GM18861 (cell line): ENCODE measurements around the gene PCDHGC4.
A peak's percentile ranks its signal among the peaks of the same experiment; 100 is the strongest.

Experiments used
- ATAC-seq: cut with Tn5 transposase; IDR thresholded peaks from one replicate; pipeline ENCODE4 v1.9.1; 2021; ENCODE audit not compliant: unreplicated experiment

PCDHGC4 gene

GRCh38 chr5:141484641-141485311, at the start of gene PCDHGC4:
Gene PCDHGC4 (plus strand): TSS chr5:141485030. CDS start chr5:141485174, 144 bp downstream.
- no peak for ATAC-seq

GRCh38 chr5:141437221-141437620, 47.6 kb upstream of the PCDHGC4 start:
- ATAC-seq = no peak

GRCh38 chr5:141439411-141440141, 45.3 kb upstream of the PCDHGC4 start:
- no peak for ATAC-seq

- no peak for ATAC-seq
Observed at GRCh38 chr5:141440341-141440740, 44.5 kb upstream of the PCDHGC4 start.

GRCh38 chr5:141441571-141442170, 43.2 kb upstream of the PCDHGC4 start:
- no peak for ATAC-seq

GRCh38 chr5:141465351-141465750, 19.5 kb upstream of the PCDHGC4 start:
- ATAC-seq = no peak

- peak; percentile 99 for ATAC-seq
Observed at GRCh38 chr5:141475625-141476131, 9.2 kb upstream of the PCDHGC4 start, which contains the start of gene PCDHGC3. Gene PCDHGC3 (plus strand): TSS chr5:141475966. CDS start chr5:141476117, 151 bp downstream.

GRCh38 chr5:141476132-141476911, 8.5 kb upstream of the PCDHGC4 start:
- ATAC-seq = no peak

- no peak for ATAC-seq
Observed at GRCh38 chr5:141477044-141477575, 7.7 kb upstream of the PCDHGC4 start.

- ATAC-seq = no peak
Observed at GRCh38 chr5:141477815-141478214, 7.0 kb upstream of the PCDHGC4 start.

GRCh38 chr5:141478321-141478945, 6.4 kb upstream of the PCDHGC4 start:
- no peak for ATAC-seq

- no peak for ATAC-seq
Observed at GRCh38 chr5:141479776-141480175, 5.1 kb upstream of the PCDHGC4 start.

- ATAC-seq = no peak
Observed at GRCh38 chr5:141483902-141484301, 928 bp upstream of the PCDHGC4 start.

GRCh38 chr5:141484310-141484640, 555 bp upstream of the PCDHGC4 start:
- no peak for ATAC-seq

GRCh38 chr5:141485321-141486055, 658 bp downstream of the PCDHGC4 start:
- ATAC-seq = no peak

- no peak for ATAC-seq
Observed at GRCh38 chr5:141486091-141486490, 1.3 kb downstream of the PCDHGC4 start.

GRCh38 chr5:141487131-141487530, 2.3 kb downstream of the PCDHGC4 start:
- no peak for ATAC-seq

GRCh38 chr5:141488591-141489561, 4.0 kb downstream of the PCDHGC4 start, which contains the start of gene PCDHGC5:
Gene PCDHGC5 (plus strand): TSS chr5:141489081. CDS start chr5:141489241, 160 bp downstream.
- ATAC-seq = no peak
